Hematopoietic multipotent progenitor cell treated with erythropoietin and hydrocortisone succinate and interleukin-3 and kit ligand, for 15 days (in vitro differentiated cells): Measurements from ENCODE around the gene EFCAB6.

Source experiments
- DNase-seq: peaks from one replicate; pipeline ENCODE4 v3.0.0-alpha.2; 2015; ENCODE audit warnings: low spot score

Gene EFCAB6

DNA sequence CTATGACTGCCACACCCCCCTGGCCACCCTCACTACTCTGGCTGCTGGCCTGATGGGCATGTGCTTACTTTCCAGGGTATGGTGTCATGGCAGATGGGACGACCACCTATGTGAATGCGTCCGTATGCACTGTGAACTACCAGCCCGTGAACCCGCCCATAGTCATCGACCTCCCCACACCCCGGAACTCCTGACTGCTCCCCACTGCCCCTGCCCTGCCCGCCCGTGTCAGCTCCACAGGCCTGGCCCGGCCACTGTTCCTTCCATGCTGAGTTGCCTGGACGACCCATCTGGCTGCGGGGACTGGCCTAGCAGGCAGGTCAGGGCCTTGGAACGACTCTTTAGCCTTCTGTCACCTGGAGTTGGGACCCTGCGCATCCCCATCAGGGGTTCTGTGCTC lies 306.7 kb downstream of the EFCAB6 start:
- no peak for DNase-seq

DNA sequence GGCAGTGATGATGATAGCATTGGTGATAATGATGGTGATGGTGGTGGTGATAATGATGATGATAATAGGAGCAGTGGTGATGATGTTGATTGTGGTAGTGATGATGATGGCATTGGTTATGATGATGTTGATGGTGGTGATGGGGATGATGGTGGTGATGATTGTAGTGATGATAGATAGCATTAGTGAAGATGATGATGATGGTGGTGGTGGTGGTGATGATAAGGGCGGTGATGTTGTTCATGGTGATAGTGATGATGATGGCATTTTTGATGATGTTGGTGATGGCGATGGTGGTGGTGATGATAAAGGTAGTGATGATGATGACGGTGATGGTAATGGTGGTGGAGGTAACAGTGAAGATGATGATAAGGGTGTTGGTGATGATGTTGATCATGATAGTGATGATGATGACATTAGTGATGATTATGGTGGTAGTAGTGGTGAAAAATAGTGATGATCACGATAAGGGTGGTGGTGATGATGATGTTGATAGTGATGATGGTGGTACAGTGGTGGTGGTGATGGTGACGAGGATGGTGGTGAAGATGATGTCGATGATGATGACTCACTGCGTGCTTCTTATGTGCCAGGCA lies 307.3 kb downstream of the EFCAB6 start:
- no peak for DNase-seq

DNA sequence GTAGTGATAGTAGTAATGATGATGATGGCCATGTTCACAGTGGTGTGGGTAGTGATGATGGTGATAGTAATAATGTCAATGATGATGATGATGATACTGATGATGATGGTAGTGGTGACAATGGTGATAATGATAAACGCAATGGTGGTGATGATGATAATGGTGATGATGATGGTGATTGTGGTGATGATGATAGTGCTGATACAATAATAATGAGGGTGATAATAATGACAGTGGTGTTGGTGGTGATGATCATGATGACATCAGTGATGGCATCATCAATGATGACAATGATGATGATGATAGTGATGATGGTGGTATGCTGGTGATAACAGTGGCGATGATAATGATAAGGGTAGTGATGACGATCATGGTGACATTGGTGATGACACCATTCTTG lies 308.0 kb downstream of the EFCAB6 start:
- DNase-seq, result no peak

GRCh38 chr22:43502306-43502874 lies 309.7 kb downstream of the EFCAB6 start:
- no peak for DNase-seq

- DNase-seq, result no peak
Observed at GRCh38 chr22:43501878-43502277, 310.2 kb downstream of the EFCAB6 start.

DNA sequence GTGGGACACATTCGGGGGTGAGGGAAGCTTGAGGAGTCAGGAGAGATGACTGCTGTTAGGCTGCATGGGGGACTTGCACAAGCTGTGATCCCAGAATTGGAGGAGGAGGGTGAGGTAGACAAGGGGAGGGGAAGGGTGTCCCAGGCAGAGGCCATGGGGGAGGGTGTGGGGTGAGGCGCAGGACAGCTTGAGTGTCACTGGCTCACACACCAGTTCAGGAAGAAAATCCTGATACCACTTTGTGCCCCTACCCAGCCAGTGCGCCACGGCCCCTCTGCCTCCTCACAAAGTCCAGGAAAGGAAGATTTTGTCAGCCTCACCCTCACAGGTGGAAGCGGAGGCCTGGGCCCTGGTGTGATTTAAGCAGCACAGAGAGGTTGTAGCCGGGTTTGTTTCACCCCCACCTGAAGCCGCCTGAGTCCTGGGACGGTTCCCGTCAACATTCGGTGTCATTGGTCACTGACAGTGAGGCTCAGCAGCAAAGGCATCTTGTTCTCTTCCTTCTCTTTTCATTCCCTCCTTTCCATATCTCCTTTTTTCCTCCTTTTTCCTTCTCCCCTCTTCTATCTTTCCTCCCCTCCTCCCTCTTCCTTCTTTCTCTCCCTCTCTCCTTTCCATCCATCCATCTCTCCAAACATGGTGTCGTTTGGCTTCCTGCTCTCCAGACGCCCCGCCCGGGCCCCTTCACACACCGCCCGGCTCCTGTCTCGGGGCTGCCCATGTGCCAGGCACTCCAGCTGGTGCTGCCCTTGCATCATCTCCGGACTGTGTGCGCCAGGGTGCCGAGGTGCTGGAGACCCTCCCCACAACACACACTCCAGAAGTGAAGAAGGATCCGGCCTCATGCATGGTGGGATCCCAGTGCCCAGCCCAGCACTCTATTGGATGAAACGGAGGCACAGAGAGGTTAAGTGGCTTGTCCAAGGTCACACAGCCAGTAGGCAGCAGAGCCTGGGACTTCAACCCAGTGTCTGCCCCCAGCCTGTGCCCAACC lies 311.0 kb downstream of the EFCAB6 start:
- no peak for DNase-seq

DNA sequence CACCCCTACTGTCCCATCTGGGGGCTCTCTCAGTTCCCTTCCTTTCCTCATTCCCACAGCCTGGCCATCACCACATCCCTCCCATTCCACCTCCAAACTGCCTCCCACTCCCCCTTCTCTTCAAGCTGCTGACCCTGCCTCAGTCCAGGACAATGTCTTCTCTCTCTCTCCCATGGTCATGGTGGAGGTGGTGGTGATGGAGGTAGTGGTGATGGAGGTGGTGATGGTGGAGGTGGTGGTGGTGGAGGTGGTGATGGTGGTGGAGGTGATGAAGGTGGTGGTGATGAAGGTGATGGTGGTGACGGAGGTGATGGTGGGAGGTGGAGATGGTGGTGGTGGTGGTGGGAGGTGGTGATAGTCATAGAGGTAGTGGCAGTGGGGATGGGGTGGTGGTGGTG lies 313.2 kb downstream of the EFCAB6 start:
- no peak for DNase-seq

GRCh38 chr22:43497956-43498855 lies 313.9 kb downstream of the EFCAB6 start:
- no peak for DNase-seq

DNA sequence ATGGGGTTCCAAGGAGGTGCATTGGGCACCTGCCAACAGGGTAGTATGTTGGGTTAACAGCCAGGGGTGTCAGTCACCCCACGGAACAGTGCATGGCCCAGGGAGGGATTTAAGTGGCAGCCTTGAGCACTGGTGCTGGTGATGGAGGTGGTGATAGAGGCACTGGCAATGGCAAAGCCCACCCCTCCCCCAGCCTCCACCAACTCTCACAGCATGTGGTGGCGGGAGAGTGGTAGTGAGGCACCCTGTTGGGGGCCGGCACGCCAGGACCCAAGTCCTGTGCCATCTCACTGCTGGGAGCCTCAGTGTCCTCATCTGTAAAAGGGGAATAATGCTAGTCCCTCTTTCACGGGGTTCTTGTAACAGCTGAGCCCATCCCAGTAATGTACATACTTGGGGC lies 318.8 kb downstream of the EFCAB6 start:
- no peak for DNase-seq

DNA sequence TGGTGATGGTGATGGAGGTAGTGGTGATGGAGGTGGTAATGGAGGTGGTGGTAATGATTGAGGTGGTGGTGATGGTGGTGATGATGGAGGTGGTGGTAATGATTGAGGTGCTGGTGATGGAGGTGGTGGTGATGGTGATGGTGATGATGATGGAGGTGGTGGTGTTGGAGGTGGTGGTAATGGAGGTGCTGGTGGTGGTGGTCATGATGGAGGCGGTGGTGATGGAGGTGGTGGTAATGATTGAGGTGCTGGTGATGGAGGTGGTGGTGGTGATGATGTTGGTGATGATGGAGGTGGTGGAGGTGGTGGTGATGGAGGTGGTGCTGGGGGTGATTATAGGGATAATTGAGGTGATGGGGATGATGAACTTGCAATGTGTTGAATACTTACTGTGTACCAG lies 320.4 kb downstream of the EFCAB6 start:
- no peak for DNase-seq

DNA sequence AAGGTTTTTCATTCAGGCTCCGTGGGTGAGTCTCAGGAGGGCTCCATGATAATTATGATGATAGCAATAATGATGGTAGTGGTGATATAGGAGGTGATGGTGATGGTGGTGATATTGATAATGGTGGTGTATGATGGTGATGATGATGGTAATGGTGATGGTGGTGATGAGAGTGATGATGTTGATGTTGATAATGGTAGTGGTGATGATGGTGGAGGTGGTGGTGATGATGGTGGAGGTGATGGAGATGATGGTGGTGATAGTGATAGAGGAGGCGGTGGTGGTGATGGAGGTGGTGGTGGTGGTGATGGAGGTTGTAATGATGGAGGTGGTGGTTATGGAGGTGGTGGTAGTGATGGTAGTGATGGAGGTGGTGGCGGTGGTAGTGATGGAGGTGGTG lies 320.9 kb downstream of the EFCAB6 start:
- DNase-seq, result no peak

DNA sequence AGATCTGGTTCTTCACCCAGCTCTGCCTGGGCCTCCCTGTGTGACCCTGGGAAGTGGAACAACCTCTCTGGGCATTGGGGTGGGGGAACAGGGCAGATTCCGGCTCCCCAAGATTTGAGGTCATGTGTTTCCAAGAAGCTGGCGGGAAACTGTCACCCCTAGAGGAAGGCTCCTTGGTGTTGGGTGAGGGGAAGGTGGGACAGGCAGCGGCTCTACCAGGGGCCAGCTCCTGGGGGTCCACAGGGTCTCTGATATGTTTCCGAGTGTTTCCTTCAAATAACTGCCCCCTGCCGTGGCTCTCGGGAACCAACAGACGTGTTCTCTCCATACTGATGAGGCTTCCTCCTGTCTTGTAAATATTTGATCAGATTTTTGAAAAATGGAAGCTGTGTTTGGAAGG lies 321.8 kb downstream of the EFCAB6 start:
- DNase-seq, result no peak

DNA sequence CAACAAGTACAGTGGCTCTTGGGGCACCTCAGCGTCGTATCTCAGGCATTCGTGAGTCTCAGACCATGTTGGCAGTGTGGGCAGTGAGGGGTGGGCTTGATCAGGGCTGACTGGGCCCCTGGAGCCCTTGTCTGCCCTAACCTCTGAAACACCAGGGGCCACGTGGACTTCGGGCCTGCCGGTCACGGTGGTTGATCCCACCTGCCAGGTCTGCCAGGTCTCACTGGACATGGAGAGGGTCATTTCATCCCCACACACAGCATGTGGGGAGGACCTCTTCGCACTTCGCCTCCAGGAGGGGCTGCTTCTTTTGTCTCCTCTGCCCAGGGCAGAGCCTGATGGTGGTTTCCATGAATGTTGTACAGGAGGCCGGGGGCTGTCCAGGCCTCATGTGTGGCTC lies 323.2 kb downstream of the EFCAB6 start:
- no peak for DNase-seq

DNA sequence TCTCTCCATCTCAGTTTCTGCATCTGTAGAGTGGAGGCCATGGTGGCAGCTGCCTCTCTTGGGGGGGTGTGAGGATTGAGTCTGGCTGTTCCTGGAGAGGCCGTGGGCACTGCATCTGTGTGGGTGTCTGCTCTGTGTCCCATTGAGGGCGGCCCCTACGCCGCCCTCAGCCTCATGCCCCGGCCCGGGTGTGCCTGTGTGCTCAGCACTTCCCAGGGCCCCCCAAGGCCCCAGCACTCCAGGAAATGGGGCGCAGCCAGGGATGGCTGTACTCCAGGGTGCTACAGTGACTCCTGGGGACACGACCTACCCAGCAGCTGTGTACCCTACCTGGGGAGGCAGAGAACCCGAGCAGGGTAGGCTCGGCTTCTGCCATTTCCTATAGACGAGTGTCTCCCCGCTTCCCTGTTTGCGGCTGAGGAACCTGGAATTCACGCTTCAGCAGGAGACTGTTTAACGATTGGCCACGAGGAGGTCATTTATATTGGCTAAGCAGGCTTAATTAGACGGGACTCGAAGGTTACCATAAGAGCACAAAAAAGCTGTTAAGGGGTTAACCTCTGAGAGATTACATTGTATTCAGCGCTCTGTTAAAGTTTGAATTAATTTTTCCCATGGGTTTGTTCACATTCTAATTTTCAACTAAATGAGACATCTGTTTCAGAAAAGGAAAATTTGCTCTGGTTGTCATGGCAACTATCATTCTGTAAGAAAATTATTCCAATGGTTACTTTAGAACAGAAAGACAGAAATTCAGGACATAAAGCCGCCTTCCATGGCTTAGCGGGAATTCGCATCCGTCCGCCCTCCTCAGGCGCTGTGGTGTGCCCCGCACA lies 323.9 kb downstream of the EFCAB6 start:
- no peak for DNase-seq

- DNase-seq, result no peak
Observed at GRCh38 chr22:43487311-43488030, 324.6 kb downstream of the EFCAB6 start.

GRCh38 chr22:43485502-43486089 lies 326.5 kb downstream of the EFCAB6 start:
- DNase-seq, result no peak

- no peak for DNase-seq
Observed at GRCh38 chr22:43484227-43484626, 327.9 kb downstream of the EFCAB6 start.

GRCh38 chr22:43483669-43484068 lies 328.4 kb downstream of the EFCAB6 start:
- no peak for DNase-seq

- DNase-seq, result no peak
Observed at GRCh38 chr22:43483266-43483665, 328.8 kb downstream of the EFCAB6 start.

GRCh38 chr22:43482318-43482625 lies 329.8 kb downstream of the EFCAB6 start:
- no peak for DNase-seq
